H9 (cell line): ENCODE data around the gene VCPKMT. TPM values are rescaled to one million over a fixed set of nuclear protein-coding genes. Genes with fewer than 3 reads are reported as not detected.

Experiments
- DNase-seq: peaks from one replicate; pipeline ENCODE4 v3.0.0-alpha.2; 2017
- H2AFZ ChIP-seq: one replicate; pipeline ENCODE4 v1.6.1; 2013; ENCODE audit warnings: mild to moderate bottlenecking, low read length, control low read depth, moderate library complexity
- H2AK5ac ChIP-seq: 2 replicates; pipeline ENCODE4 v1.6.1; 2013; ENCODE audit warnings: low read length, control low read depth, mixed read lengths; ENCODE audit not compliant: insufficient read length
- H2BK120ac ChIP-seq: one replicate; pipeline ENCODE4 v1.6.1; 2013; ENCODE audit warnings: low read depth, mild to moderate bottlenecking, low read length, control low read depth, inconsistent platforms; ENCODE audit not compliant: poor library complexity, severe bottlenecking
- H2BK12ac ChIP-seq: 2 replicates; pipeline ENCODE4 v1.6.1; 2013; ENCODE audit warnings: low read length, control low read depth, mixed read lengths, low read depth; ENCODE audit not compliant: insufficient read length
- H2BK15ac ChIP-seq: 2 replicates; pipeline ENCODE4 v1.6.1; 2013; ENCODE audit warnings: low read depth, low read length, control low read depth
- H2BK20ac ChIP-seq: one replicate; pipeline ENCODE4 v1.6.1; 2013; ENCODE audit warnings: low read depth, mild to moderate bottlenecking, low read length, control low read depth, inconsistent platforms; ENCODE audit not compliant: poor library complexity, severe bottlenecking
- H2BK5ac ChIP-seq: 2 replicates; pipeline ENCODE4 v1.6.1; 2013; ENCODE audit warnings: low read length, control low read depth, mixed read lengths; ENCODE audit not compliant: insufficient read length
- H3K14ac ChIP-seq: 2 replicates; pipeline ENCODE4 v1.6.1; 2013; ENCODE audit warnings: low read length, control low read depth; ENCODE audit not compliant: insufficient read depth
- H3K18ac ChIP-seq: 2 replicates; pipeline ENCODE4 v1.6.1; 2013; ENCODE audit warnings: low read depth, mild to moderate bottlenecking, mixed read lengths, low read length, control low read depth; ENCODE audit not compliant: insufficient read length
- H3K23ac ChIP-seq: 2 replicates; pipeline ENCODE4 v1.6.1; 2013; ENCODE audit warnings: low read length, control low read depth, mixed read lengths, low read depth; ENCODE audit not compliant: insufficient read length
- H3K23me2 ChIP-seq: 2 replicates; pipeline ENCODE4 v1.6.1; 2013; ENCODE audit warnings: low read depth, mild to moderate bottlenecking, mixed read lengths, low read length, control low read depth; ENCODE audit not compliant: insufficient read length, poor library complexity, severe bottlenecking
- H3K27ac ChIP-seq: 2 replicates; pipeline ENCODE4 v1.5.1; 2013; ENCODE audit warnings: low read length, control low read depth, mixed read lengths, low read depth; ENCODE audit not compliant: insufficient read length
- H3K27me3 ChIP-seq: 2 replicates; pipeline ENCODE4 v1.6.1; 2013; ENCODE audit warnings: low read length, control low read depth, inconsistent platforms; ENCODE audit not compliant: insufficient read depth
- H3K4ac ChIP-seq: 2 replicates; pipeline ENCODE4 v1.6.1; 2013; ENCODE audit warnings: low read depth, mild to moderate bottlenecking, control low read depth, inconsistent platforms, low read length, moderate library complexity
- H3K4me1 ChIP-seq: 2 replicates; pipeline ENCODE4 v1.6.1; 2013; ENCODE audit warnings: low read length, control low read depth, inconsistent platforms; ENCODE audit not compliant: insufficient read depth
- H3K4me2 ChIP-seq: 2 replicates; pipeline ENCODE4 v1.6.1; 2013; ENCODE audit warnings: low read length, control low read depth, mixed read lengths; ENCODE audit not compliant: insufficient read length, insufficient read depth
- H3K56ac ChIP-seq: 2 replicates; pipeline ENCODE4 v1.6.1; 2013; ENCODE audit warnings: low read depth, mild to moderate bottlenecking, mixed read lengths, low read length, control low read depth; ENCODE audit not compliant: insufficient read length
- H3K79me1 ChIP-seq: 2 replicates; pipeline ENCODE4 v1.6.1; 2013; ENCODE audit warnings: low read depth, mild to moderate bottlenecking, moderate library complexity, low read length, control low read depth, inconsistent platforms; ENCODE audit not compliant: insufficient read depth, poor library complexity, severe bottlenecking
- H3K79me2 ChIP-seq: 2 replicates; pipeline ENCODE4 v1.6.1; 2013; ENCODE audit warnings: low read length, control low read depth, inconsistent platforms; ENCODE audit not compliant: insufficient read depth
- H3K9ac ChIP-seq: 2 replicates; pipeline ENCODE4 v1.6.1; 2013; ENCODE audit warnings: low read length, control low read depth, mixed read lengths; ENCODE audit not compliant: insufficient read length; ENCODE audit errors: extremely low read depth
- H3K9me3 ChIP-seq: one replicate; pipeline ENCODE4 v1.6.1; 2013; ENCODE audit warnings: low read depth, low read length, inconsistent platforms; ENCODE audit not compliant: control insufficient read depth
- H3T11ph ChIP-seq: one replicate; pipeline ENCODE4 v1.6.1; 2013; ENCODE audit warnings: mild to moderate bottlenecking, low read length, control low read depth, inconsistent platforms
- H4K20me1 ChIP-seq: one replicate; pipeline ENCODE4 v1.6.1; 2013; ENCODE audit not compliant: control insufficient read depth, insufficient read length, insufficient read depth
- H4K5ac ChIP-seq: 2 replicates; pipeline ENCODE4 v1.6.1; 2013; ENCODE audit warnings: low read depth, mild to moderate bottlenecking, mixed read lengths, low read length, control low read depth; ENCODE audit not compliant: insufficient read length
- H4K8ac ChIP-seq: replicated peaks from 2 replicates; pipeline ENCODE4 v1.6.1; 2013; ENCODE audit warnings: low read length, control low read depth, mixed read lengths, low read depth; ENCODE audit not compliant: insufficient read length
- H4K91ac ChIP-seq: 2 replicates; pipeline ENCODE4 v1.6.1; 2013; ENCODE audit warnings: low read depth, mild to moderate bottlenecking, moderate library complexity, mixed read lengths, low read length, control low read depth; ENCODE audit not compliant: insufficient read length
- H3K27ac Mint-ChIP-seq, 3 experiments: 2 replicates in 2 of 3; 3 replicates in 1 of 3; pipeline ENCODE4 v1.8.0; 2020 to 2021; ENCODE audit warnings: mixed read lengths in 3 of 3, mild to moderate bottlenecking in 1 of 3, moderate library complexity in 1 of 3
- H3K27me3 Mint-ChIP-seq: 2 replicates; pipeline ENCODE4 v1.8.0; 2021; ENCODE audit warnings: low read depth, mild to moderate bottlenecking, moderate library complexity, mixed read lengths
- H3K36me3 Mint-ChIP-seq, 3 experiments: 2 replicates in 2 of 3; 3 replicates in 1 of 3; pipeline ENCODE4 v1.8.0; 2020 to 2021; ENCODE audit warnings: low read depth in 3 of 3, mixed read lengths in 3 of 3; ENCODE audit not compliant: insufficient read depth in 1 of 3
- H3K4me1 Mint-ChIP-seq, 2 experiments: 2 replicates each; pipeline ENCODE4 v1.8.0; 2020; ENCODE audit warnings: mixed read lengths in 2 of 2
- H3K4me3 Mint-ChIP-seq, 2 experiments: 2 replicates in 1 of 2; 3 replicates in 1 of 2; pipeline ENCODE4 v1.8.0; 2020 to 2021; ENCODE audit warnings: mild to moderate bottlenecking in 2 of 2, mixed read lengths in 2 of 2, moderate library complexity in 1 of 2
- H3K9me3 Mint-ChIP-seq, 2 experiments: 2 replicates in 1 of 2; 3 replicates in 1 of 2; pipeline ENCODE4 v1.8.0; 2020; ENCODE audit warnings: mild to moderate bottlenecking in 2 of 2, mixed read lengths in 2 of 2, moderate library complexity in 1 of 2
- WGBS: extraction: QIAGEN DNeasy Blood & Tissue Kit; methylation state at CpG from one replicate; pipeline ENCODE4 v1.1.7; 2013; ENCODE audit warnings: missing lambda C conversion rate, low lambda C conversion rate, mixed read lengths; ENCODE audit not compliant: insufficient read length; ENCODE audit errors: extremely low coverage; 5-methylcytosine and 5-hydroxymethylcytosine counted together
- total RNA-seq: library from RNA; stranded (reverse); gene quantifications from 2 replicates; pipeline ENCODE4 v1.2.1, GENCODE V29; 2021
- TF ChIP-seq, protein P1 (sequence below): fragments of 200-600 bp; sonication (generic); conservative IDR thresholded peaks from 3 replicates; pipeline ENCODE4 v1.8.0; 2021; ENCODE audit warnings: antibody characterized with exemption, mild to moderate bottlenecking

The VCPKMT gene
- total RNA-seq, 1 experiment from 2014 or later: 13.7 TPM

- H3K9me3 Mint-ChIP-seq: no peaks in the 10 kb centered on the region
- H3K27ac ChIP-seq: no peak overlapping the region
- H3K79me1 ChIP-seq: no peaks in the 10 kb centered on the region
- H3K23me2 ChIP-seq: no peaks in the 10 kb centered on the region
- H2BK5ac ChIP-seq: no peak overlapping the region
- H2BK120ac ChIP-seq: no peak overlapping the region
- DNase-seq: no peak
- H3K9ac ChIP-seq: no peak overlapping the region
- H4K20me1 ChIP-seq: no peaks in the 10 kb centered on the region
- no peaks in the 10 kb centered on the region for H3K79me2 ChIP-seq
- no peak overlapping the region for H3T11ph ChIP-seq
- TF ChIP-seq, protein P1, sequence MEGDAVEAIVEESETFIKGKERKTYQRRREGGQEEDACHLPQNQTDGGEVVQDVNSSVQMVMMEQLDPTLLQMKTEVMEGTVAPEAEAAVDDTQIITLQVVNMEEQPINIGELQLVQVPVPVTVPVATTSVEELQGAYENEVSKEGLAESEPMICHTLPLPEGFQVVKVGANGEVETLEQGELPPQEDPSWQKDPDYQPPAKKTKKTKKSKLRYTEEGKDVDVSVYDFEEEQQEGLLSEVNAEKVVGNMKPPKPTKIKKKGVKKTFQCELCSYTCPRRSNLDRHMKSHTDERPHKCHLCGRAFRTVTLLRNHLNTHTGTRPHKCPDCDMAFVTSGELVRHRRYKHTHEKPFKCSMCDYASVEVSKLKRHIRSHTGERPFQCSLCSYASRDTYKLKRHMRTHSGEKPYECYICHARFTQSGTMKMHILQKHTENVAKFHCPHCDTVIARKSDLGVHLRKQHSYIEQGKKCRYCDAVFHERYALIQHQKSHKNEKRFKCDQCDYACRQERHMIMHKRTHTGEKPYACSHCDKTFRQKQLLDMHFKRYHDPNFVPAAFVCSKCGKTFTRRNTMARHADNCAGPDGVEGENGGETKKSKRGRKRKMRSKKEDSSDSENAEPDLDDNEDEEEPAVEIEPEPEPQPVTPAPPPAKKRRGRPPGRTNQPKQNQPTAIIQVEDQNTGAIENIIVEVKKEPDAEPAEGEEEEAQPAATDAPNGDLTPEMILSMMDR: no peak
- H4K5ac ChIP-seq: no peak overlapping the region
- no peak overlapping the region for H3K23ac ChIP-seq
- H3K9me3 ChIP-seq: no peaks in the 10 kb centered on the region
- no peak overlapping the region for H3K56ac ChIP-seq
- no CpG with 5 or more reads among the region's 3 CpGs for WGBS
- H2BK20ac ChIP-seq: no peak overlapping the region
- H2AFZ ChIP-seq: no peak overlapping the region
- H2BK15ac ChIP-seq: no peak overlapping the region
- H3K36me3 Mint-ChIP-seq: peaks cover 2 to 6% (median 4%) of the 10 kb centered on the region in 3 experiments; a peak in 5 of 7 replicates
- H4K8ac ChIP-seq: no peak overlapping the region
- H3K27me3 Mint-ChIP-seq: no peaks in the 10 kb centered on the region
- H3K4me1 ChIP-seq: no peaks in the 10 kb centered on the region
- no peak overlapping the region for H3K18ac ChIP-seq
- H3K4me1 Mint-ChIP-seq: peaks cover 2 to 3% of the 10 kb centered on the region in 2 experiments; a peak in 3 of 4 replicates
- peak overlapping the region in 1 of 3 experiments; percentile 21; a peak in 2 of 7 replicates for H3K27ac Mint-ChIP-seq
- no peak overlapping the region for H3K4me3 Mint-ChIP-seq
- H2BK12ac ChIP-seq: no peak overlapping the region
- H3K4me2 ChIP-seq: no peak overlapping the region
- H4K91ac ChIP-seq: no peak overlapping the region
- no peak overlapping the region for H3K4ac ChIP-seq
- H3K27me3 ChIP-seq: no peaks in the 10 kb centered on the region
- H3K14ac ChIP-seq: no peak overlapping the region
- no peak overlapping the region for H2AK5ac ChIP-seq
Measured at GRCh38 chr14:50123062-50123461, 6.7 kb upstream of the VCPKMT start.
